GM23338 (cell line): ENCODE results near the gene NPAT. TPM values are rescaled to one million over a fixed set of nuclear protein-coding genes. Genes with fewer than 3 reads are reported as not detected.

ENCODE experiments used
- ATAC-seq: fragments of 200-7000 bp; cut with Tn5 transposase; 3 replicates; pipeline ENCODE4 v1.9.1; 2020
- DNase-seq: peaks from one replicate; pipeline ENCODE4 v3.0.0-alpha.2; 2015; ENCODE audit warnings: low spot score
- H2AFZ ChIP-seq: fragments of 200-600 bp; sonication (generic); 2 replicates; pipeline ENCODE4 v1.8.0; 2016; ENCODE audit warnings: antibody characterized with exemption, mild to moderate bottlenecking, moderate library complexity
- H3F3A ChIP-seq: fragments of 200-600 bp; sonication (generic); replicated peaks from 2 replicates; pipeline ENCODE4 v1.8.0; 2017; ENCODE audit warnings: antibody characterized with exemption, mixed run types, low read depth
- H3K27ac ChIP-seq: fragments of 200-600 bp; sonication (generic); 2 replicates; pipeline ENCODE4 v1.6.1; 2016; ENCODE audit warnings: low read depth
- H3K27me3 ChIP-seq: fragments of 200-600 bp; sonication (generic); 2 replicates; pipeline ENCODE4 v1.8.0; 2016; ENCODE audit warnings: mild to moderate bottlenecking, mixed run types, moderate library complexity; ENCODE audit not compliant: insufficient read depth
- H3K36me3 ChIP-seq: fragments of 200-600 bp; sonication (generic); 2 replicates; pipeline ENCODE4 v1.8.0; 2016; ENCODE audit warnings: mild to moderate bottlenecking; ENCODE audit not compliant: insufficient read depth
- H3K4me1 ChIP-seq: fragments of 200-600 bp; sonication (generic); 2 replicates; pipeline ENCODE4 v1.8.0; 2016; ENCODE audit warnings: mild to moderate bottlenecking, moderate library complexity; ENCODE audit not compliant: insufficient read depth
- H3K4me2 ChIP-seq: fragments of 200-600 bp; sonication (generic); 2 replicates; pipeline ENCODE4 v1.7.1; 2017; ENCODE audit warnings: mixed run types
- H3K4me3 ChIP-seq: fragments of 200-600 bp; sonication (generic); 2 replicates; pipeline ENCODE4 v1.6.1; 2016; ENCODE audit warnings: mixed run types
- H3K79me2 ChIP-seq: fragments of 200-600 bp; sonication (generic); replicated peaks from 2 replicates; pipeline ENCODE4 v1.8.0; 2017; ENCODE audit warnings: mild to moderate bottlenecking; ENCODE audit not compliant: insufficient read depth
- H3K9me2 ChIP-seq: fragments of 200-600 bp; sonication (generic); 2 replicates; pipeline ENCODE4 v1.8.0; 2017; ENCODE audit not compliant: insufficient read depth
- H4K20me1 ChIP-seq: fragments of 200-600 bp; sonication (generic); replicated peaks from 2 replicates; pipeline ENCODE4 v1.8.0; 2017; ENCODE audit warnings: mild to moderate bottlenecking; ENCODE audit not compliant: insufficient read depth
- H3K27ac Mint-ChIP-seq: 2 replicates; pipeline ENCODE4 v1.8.0; 2020; ENCODE audit warnings: inconsistent platforms, mild to moderate bottlenecking, moderate library complexity, mixed read lengths
- H3K27me3 Mint-ChIP-seq: 3 replicates; pipeline ENCODE4 v1.8.0; 2022; ENCODE audit warnings: low read depth, mild to moderate bottlenecking, moderate library complexity, mixed read lengths, inconsistent platforms; ENCODE audit not compliant: insufficient read depth, poor library complexity
- H3K36me3 Mint-ChIP-seq: 3 replicates; pipeline ENCODE4 v1.8.0; 2021; ENCODE audit warnings: low read depth, mild to moderate bottlenecking, inconsistent platforms, moderate library complexity, mixed read lengths
- H3K4me1 Mint-ChIP-seq: 3 replicates; pipeline ENCODE4 v1.8.0; 2020; ENCODE audit warnings: mild to moderate bottlenecking, inconsistent platforms, mixed read lengths
- H3K4me3 Mint-ChIP-seq: 3 replicates; pipeline ENCODE4 v1.8.0; 2021; ENCODE audit warnings: moderate library complexity, mild to moderate bottlenecking, inconsistent platforms, mixed read lengths
- H3K9me3 Mint-ChIP-seq: 3 replicates; pipeline ENCODE4 v1.8.0; 2020; ENCODE audit warnings: moderate library complexity, mild to moderate bottlenecking, inconsistent platforms, mixed read lengths
- CREB1 ChIP-seq: fragments of 250-450 bp; sonication (Bioruptor Pico); IDR thresholded peaks from 2 replicates; pipeline ENCODE4 v1.5.0; 2020; ENCODE audit warnings: low read depth, mild to moderate bottlenecking, moderate library complexity
- CTCF ChIP-seq, 2 experiments: fragments of 200-600 bp in 1 of 2; sonication (generic) in 1 of 2; conservative IDR thresholded peaks; 2 replicates each; pipeline versions ENCODE4 v1.5.1 to v1.6.1; 2016 to 2017; ENCODE audit warnings: antibody characterized with exemption in 2 of 2, low read depth in 2 of 2, mild to moderate bottlenecking in 2 of 2, moderate library complexity in 1 of 2
- EZH2 ChIP-seq: fragments of 200-600 bp; sonication (generic); IDR thresholded peaks from one replicate; pipeline ENCODE4 v1.8.0; 2017; ENCODE audit warnings: antibody characterized with exemption, mild to moderate bottlenecking, low read depth; ENCODE audit not compliant: unreplicated experiment
- JUNB ChIP-seq: IDR thresholded peaks from one replicate; pipeline ENCODE4 v1.6.1; 2016; ENCODE audit warnings: antibody characterized with exemption; ENCODE audit not compliant: unreplicated experiment
- POLR2AphosphoS5 ChIP-seq: IDR thresholded peaks from 2 replicates; pipeline ENCODE4 v1.6.1; 2016; ENCODE audit warnings: antibody characterized with exemption, low read depth
- ZNF462 ChIP-seq: fragments of 250-450 bp; sonication (Bioruptor Pico); IDR thresholded peaks from 2 replicates; pipeline ENCODE4 v1.5.0; 2020; ENCODE audit warnings: mild to moderate bottlenecking, moderate library complexity
- polyA plus RNA-seq: library from polyadenylated mRNA; unstranded; fragments of >200 nt; fragmentation: Nextera tagmentation; extraction: Ambion mirVana; gene quantifications from 2 replicates; pipeline ENCODE4 v1.2.1, GENCODE V29; 2016
- total RNA-seq: library from RNA; depleted of rRNA; stranded (reverse); fragments of >200 nt; shearing (Covaris generic); gene quantifications from 2 replicates; pipeline ENCODE4 v1.2.3, GENCODE V29; 2014
- TF ChIP-seq, protein P1 (sequence below): IDR thresholded peaks from 2 replicates; pipeline ENCODE4 v1.6.1; 2016; ENCODE audit warnings: antibody characterized with exemption

The NPAT gene
- total and polyA plus RNA-seq, 2 experiments from 2014 or later = 24.2 to 25.1 TPM

DNA sequence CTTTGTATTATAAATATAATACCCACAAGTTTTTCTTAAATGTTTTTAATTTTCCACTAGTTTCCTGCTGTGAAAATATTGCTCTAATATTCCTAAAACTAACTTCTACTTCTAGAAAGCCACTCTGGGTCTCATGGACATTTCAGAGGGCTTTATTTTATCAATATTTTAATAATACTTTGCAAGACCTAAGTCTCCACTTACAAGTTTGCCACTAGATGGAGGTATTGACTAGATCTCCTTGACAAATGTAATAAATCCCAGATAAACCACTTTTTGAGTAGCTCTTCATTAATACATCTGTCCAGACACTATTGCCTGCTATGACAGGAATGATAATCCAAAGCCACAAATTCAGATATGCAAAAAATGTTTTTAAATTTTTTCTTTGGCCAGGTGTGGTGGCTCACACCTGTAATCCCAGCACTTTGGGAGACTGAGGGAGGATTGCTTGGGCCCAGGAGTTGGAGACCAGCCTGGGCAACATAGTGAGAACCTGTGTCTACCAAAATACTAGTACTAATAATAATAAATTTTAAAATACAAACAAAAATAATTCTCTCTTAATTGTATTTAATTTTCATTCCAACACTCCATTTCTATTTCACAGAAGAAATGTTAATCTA lies 104.6 kb downstream of the NPAT start:
- Mint-ChIP-seq H3K27me3 (peaks cover 4% of the 10 kb centered on the region), H3K36me3 (no peaks in the 10 kb centered on the region), H3K27ac (no peak overlapping the region), H3K4me3 (no peak overlapping the region), H3K9me3 (no peaks in the 10 kb centered on the region), H3K4me1 (peaks cover 17% of the 10 kb centered on the region)
- Histone ChIP-seq H3K27ac (no peak overlapping the region), H3K27me3 (peaks cover 12% of the 10 kb centered on the region), H2AFZ (no peak overlapping the region), H3K4me1 (peaks cover 6% of the 10 kb centered on the region; the same call in 1 of the 2 replicates), H3K36me3 (no peaks in the 10 kb centered on the region), H4K20me1 (no peaks in the 10 kb centered on the region), H3K4me3 (no peak overlapping the region), H3K4me2 (no peak overlapping the region), H3K9me2 (no peaks in the 10 kb centered on the region), H3K79me2 (no peaks in the 10 kb centered on the region), H3F3A (no peaks in the 10 kb centered on the region)
- no peak for ATAC-seq
- TF ChIP-seq CREB1 (CRISPR knock-in tag) = no peak
- no peak for TF ChIP-seq ZNF462 (CRISPR knock-in tag)
- no peak for TF ChIP-seq EZH2
- TF ChIP-seq POLR2AphosphoS5 = no peak
- TF ChIP-seq, protein P1, sequence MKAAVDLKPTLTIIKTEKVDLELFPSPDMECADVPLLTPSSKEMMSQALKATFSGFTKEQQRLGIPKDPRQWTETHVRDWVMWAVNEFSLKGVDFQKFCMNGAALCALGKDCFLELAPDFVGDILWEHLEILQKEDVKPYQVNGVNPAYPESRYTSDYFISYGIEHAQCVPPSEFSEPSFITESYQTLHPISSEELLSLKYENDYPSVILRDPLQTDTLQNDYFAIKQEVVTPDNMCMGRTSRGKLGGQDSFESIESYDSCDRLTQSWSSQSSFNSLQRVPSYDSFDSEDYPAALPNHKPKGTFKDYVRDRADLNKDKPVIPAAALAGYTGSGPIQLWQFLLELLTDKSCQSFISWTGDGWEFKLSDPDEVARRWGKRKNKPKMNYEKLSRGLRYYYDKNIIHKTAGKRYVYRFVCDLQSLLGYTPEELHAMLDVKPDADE = no peak
- TF ChIP-seq JUNB = no peak
- TF ChIP-seq CTCF (conservative IDR thresholded peaks at IDR 0.05; ENCODE audit: low read depth in 2 of 2) = peak; percentile 66 to 84
- DNase-seq = peak; percentile 62
